Endothelial cell (in vitro differentiated cells): Measurements from ENCODE around the gene ERC1. TPM values are rescaled to one million over a fixed set of nuclear protein-coding genes. Genes with fewer than 3 reads are reported as not detected.

ENCODE experiments used
- DNase-seq: peaks from one replicate; pipeline ENCODE4 v3.0.0; 2021; ENCODE audit warnings: low spot score
- H3K27ac Mint-ChIP-seq: one replicate; pipeline ENCODE4 v1.8.0; 2021; ENCODE audit warnings: mixed read lengths, inconsistent platforms; ENCODE audit not compliant: unreplicated experiment
- H3K27me3 Mint-ChIP-seq: one replicate; pipeline ENCODE4 v1.8.0; 2021; ENCODE audit warnings: mild to moderate bottlenecking, moderate library complexity, mixed read lengths, inconsistent platforms; ENCODE audit not compliant: unreplicated experiment
- H3K36me3 Mint-ChIP-seq: one replicate; pipeline ENCODE4 v1.8.0; 2021; ENCODE audit warnings: mild to moderate bottlenecking, low read depth, mixed read lengths, inconsistent platforms; ENCODE audit not compliant: unreplicated experiment
- H3K4me1 Mint-ChIP-seq: one replicate; pipeline ENCODE4 v1.8.0; 2021; ENCODE audit warnings: mild to moderate bottlenecking, mixed read lengths, inconsistent platforms; ENCODE audit not compliant: unreplicated experiment
- H3K4me3 Mint-ChIP-seq: one replicate; pipeline ENCODE4 v1.8.0; 2021; ENCODE audit warnings: mild to moderate bottlenecking, mixed read lengths, inconsistent platforms; ENCODE audit not compliant: unreplicated experiment
- H3K9me3 Mint-ChIP-seq: one replicate; pipeline ENCODE4 v1.8.0; 2021; ENCODE audit warnings: mixed read lengths, inconsistent platforms; ENCODE audit not compliant: unreplicated experiment
- total RNA-seq: library from RNA; stranded (reverse); fragmentation: NEBNext Ultra II Directional; extraction: Animal tissue kit (Norgen Biotek cat#: 25700); gene quantifications from one replicate; pipeline ENCODE4 v1.2.1, GENCODE V29; 2021; ENCODE audit not compliant: unreplicated experiment
- TF ChIP-seq, protein P1 (sequence below): fragments of 200-600 bp; sonication (generic); IDR thresholded peaks from one replicate; pipeline ENCODE4 v1.5.0; 2021; ENCODE audit warnings: antibody characterized with exemption; ENCODE audit not compliant: unreplicated experiment

ERC1 gene
- total RNA-seq, 1 donor from 2014 or later = 57.9 TPM

GRCh38 chr12:1280059-1280458, 289.0 kb downstream of the ERC1 start:
- H3K9me3 Mint-ChIP-seq = no peaks in the 10 kb centered on the region
- no peak overlapping the region for H3K27ac Mint-ChIP-seq
- no peaks in the 10 kb centered on the region for H3K27me3 Mint-ChIP-seq
- DNase-seq = no peak
- no peak overlapping the region for H3K4me3 Mint-ChIP-seq
- TF ChIP-seq, protein P1, sequence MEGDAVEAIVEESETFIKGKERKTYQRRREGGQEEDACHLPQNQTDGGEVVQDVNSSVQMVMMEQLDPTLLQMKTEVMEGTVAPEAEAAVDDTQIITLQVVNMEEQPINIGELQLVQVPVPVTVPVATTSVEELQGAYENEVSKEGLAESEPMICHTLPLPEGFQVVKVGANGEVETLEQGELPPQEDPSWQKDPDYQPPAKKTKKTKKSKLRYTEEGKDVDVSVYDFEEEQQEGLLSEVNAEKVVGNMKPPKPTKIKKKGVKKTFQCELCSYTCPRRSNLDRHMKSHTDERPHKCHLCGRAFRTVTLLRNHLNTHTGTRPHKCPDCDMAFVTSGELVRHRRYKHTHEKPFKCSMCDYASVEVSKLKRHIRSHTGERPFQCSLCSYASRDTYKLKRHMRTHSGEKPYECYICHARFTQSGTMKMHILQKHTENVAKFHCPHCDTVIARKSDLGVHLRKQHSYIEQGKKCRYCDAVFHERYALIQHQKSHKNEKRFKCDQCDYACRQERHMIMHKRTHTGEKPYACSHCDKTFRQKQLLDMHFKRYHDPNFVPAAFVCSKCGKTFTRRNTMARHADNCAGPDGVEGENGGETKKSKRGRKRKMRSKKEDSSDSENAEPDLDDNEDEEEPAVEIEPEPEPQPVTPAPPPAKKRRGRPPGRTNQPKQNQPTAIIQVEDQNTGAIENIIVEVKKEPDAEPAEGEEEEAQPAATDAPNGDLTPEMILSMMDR = no peak
- no peaks in the 10 kb centered on the region for H3K4me1 Mint-ChIP-seq
- H3K36me3 Mint-ChIP-seq = no peaks in the 10 kb centered on the region

GRCh38 chr12:1281683-1282366, 290.8 kb downstream of the ERC1 start:
- TF ChIP-seq, protein P1 = no peak
- H3K27me3 Mint-ChIP-seq = no peaks in the 10 kb centered on the region
- no peak overlapping the region for H3K4me3 Mint-ChIP-seq
- no peak overlapping the region for H3K27ac Mint-ChIP-seq
- no peaks in the 10 kb centered on the region for H3K36me3 Mint-ChIP-seq
- no peaks in the 10 kb centered on the region for H3K4me1 Mint-ChIP-seq
- no peaks in the 10 kb centered on the region for H3K9me3 Mint-ChIP-seq
- DNase-seq = no peak

DNA sequence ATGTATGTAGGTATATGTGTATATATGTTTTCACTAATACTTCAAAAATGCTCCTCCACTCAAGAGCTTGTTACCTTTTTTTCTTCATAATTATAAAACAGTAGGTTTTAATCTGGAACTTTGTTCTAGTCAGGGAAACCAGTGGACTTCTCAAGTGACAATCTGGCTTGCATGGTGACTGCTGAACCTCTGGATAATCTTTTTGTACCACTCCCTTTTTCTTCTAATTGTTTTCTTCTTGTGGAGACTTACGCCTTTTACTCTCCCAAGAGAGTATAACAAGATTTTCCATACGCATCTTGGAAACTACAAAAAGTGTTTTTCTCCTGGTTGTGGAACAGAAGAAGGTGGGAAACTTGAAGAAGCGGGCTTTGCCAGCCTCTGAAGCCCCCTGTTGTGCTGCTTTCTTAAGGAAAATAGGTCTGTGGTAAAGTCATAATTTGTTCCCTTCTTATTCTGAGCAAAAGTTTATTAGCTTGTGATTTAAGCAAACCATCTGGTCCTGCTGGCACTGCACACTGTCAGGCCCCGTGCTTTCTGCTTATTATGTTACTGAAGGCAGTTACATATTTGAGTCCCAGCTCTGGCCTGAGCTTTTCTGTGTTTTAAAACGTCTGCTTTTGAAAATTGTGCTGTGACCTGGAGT, 291.8 kb downstream of the ERC1 start:
- Mint-ChIP-seq H3K9me3 (no peaks in the 10 kb centered on the region), H3K27ac (no peak overlapping the region), H3K4me1 (no peaks in the 10 kb centered on the region), H3K27me3 (no peaks in the 10 kb centered on the region), H3K36me3 (no peaks in the 10 kb centered on the region), H3K4me3 (no peak overlapping the region)
- no peak for DNase-seq
- TF ChIP-seq, protein P1 = no peak

DNA sequence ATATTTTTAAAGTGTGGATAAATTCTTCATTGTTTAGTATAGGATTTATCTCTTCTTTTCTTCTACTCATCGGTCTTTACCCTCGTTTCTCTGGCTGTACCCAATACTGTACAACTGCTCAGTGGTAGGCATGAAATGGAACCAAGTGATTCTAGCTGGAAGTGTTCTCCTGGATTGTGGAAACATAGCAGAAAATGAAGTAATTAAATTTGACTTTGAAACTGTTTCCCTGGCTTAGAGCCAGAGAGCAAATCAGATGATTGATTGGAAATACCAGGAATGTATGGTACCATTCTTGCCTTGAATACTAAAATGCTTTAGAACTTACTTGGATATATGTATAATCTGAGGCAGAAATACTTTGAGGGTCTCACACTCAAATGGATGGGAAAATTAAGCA, 292.3 kb downstream of the ERC1 start:
- TF ChIP-seq, protein P1 = no peak
- no peak overlapping the region for H3K4me3 Mint-ChIP-seq
- H3K27ac Mint-ChIP-seq = no peak overlapping the region
- H3K9me3 Mint-ChIP-seq = no peaks in the 10 kb centered on the region
- H3K4me1 Mint-ChIP-seq = no peaks in the 10 kb centered on the region
- DNase-seq = no peak
- H3K27me3 Mint-ChIP-seq = no peaks in the 10 kb centered on the region
- no peaks in the 10 kb centered on the region for H3K36me3 Mint-ChIP-seq

DNA sequence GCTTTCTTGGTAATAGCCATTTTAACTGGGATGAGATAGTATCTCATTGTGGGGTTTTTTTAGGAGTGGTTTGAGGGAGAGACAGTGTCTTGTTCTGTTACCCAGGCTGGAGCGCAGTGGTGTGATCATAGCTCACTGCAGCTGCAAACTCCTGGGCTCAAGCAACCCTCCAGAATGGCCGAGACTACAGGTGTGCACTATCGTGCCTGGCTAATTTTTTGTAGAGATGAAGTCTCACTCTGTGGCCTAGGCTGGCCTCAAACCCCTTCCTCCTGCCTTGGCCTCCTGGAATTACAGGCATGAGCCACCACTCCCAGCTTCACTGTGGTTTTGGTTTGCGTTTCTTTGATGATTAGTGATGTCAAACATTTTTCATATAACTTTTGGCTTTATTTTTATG, 293.6 kb downstream of the ERC1 start:
- Mint-ChIP-seq H3K9me3 (no peaks in the 10 kb centered on the region), H3K36me3 (no peaks in the 10 kb centered on the region)

More for the DNA sequence above, 293.6 kb downstream of the ERC1 start:
- no peak overlapping the region for H3K27ac Mint-ChIP-seq
- H3K4me3 Mint-ChIP-seq = no peak overlapping the region
- TF ChIP-seq, protein P1 = no peak
- no peak for DNase-seq
- peaks cover 2% of the 10 kb centered on the region for H3K4me1 Mint-ChIP-seq
- peaks cover 1% of the 10 kb centered on the region for H3K27me3 Mint-ChIP-seq
